NCI-H1436 (cell line): Measurements from ENCODE around the gene TSHR.
"Not testable (repeated sequence)": the region's sequence is repeated elsewhere in the genome, so short reads cannot be mapped to it uniquely, and the experiment has no call there.

Experiments used
- DNase-seq: peaks from one replicate; lab custom pipeline; 2025; lab: John Stamatoyannopoulos, UW

TSHR gene

DNA sequence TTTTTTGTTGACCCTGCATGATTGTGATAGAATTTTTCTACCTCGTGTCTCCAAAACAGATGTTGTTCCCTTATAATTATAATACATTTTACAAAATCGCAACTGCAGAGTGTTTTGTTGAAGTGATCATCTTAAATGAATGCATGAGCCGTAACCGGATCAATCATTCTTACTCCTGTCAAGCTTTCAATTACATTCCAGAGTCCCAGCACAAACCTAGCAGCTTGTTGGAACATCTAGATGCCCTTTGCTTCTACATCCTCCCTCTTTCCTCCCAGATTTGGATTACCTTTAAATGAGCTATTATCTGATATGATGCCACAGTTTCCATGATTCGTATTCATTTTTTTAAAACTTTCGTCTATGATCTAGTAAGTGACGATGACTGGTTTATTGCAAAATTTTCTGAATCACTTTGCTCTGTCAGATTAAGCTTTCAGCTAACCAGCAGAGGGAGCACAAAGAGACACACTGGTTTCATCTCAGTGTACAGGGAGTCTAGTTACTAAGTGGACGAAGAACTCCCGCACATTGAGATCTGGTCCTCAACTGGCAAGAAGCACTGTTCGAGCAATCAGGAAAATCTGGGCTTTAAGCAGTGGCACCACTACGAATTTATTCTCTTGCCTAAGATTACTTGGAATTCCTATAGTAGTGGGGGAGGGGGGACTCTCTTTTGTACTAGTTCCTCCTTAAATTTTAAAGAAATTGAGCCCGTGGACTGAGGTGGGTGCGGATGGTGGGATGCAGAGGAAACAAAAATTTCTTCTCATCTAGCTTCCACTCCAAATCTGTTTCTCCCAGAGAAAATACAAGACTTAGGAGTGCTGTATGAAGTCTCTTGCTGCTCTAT, 40.9 kb downstream of the TSHR start:
- no peak for DNase-seq

DNA sequence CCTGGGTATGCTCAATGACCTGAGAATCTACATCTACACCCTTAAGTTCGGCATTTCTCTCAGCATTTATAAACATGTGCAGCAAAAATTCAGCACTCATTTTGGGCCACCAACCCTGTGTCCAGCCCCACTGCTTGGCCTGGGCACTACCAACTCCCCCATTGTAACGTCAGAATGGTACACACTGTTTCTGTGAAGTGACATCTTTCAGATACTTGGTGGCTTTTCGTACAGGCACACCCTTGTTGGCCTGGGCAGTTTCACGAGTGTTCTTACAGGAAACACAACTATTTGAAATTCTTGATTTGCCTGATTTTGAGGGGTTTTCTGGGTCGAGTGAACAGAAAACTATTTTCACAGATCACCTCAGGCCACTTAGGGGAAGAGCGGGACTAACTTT, 46.0 kb downstream of the TSHR start:
- DNase-seq = no peak

DNA sequence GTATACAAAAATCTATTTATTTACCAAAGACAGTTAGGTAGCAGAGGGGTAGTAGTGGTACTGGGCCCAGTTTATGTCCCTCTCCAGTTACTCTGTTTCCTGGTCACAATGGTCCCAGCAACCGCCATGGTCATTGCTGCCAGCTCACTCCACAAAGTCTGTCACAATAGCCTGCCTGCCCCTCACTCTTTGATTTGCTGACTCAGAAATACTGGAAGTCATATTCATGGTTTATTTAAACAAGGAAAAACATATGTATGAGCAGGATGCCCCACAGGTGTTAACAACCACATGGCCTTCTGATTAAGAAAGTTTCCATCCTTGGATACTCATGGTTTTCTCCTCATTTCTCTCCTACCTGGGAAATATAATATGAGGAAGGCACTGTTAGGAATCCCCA, 49.2 kb downstream of the TSHR start:
- no peak for DNase-seq

DNA sequence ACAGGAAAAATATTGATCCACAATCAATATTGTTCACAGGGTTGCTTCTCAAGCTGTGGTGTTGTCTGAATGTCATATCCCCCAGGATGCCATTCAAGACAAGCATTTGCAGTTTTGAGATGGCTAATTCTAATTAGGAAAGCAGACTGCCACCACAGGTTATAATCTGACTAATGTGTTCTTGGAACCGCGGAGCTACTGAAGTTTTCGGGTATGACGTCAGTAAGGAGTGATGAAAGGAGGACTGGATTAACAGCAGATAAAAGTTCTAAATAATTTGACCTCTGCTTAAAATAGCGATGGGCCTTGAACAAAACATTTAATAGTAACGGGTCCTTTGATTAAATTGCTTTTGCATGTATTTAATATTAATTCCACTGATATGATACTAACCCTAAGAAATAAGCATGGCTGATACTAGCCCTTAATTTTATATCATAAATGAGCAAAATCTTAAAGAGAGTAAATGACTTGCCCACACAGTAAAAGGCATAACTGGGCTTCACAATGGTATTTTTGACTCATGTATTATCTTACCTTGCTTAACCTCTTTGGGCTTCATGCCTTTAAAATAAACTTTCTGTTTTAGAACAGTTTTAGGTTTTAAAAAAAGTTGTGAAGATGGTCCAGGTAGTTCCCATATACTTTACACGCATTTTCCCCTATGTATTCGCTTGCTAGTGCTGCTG, 50.3 kb downstream of the TSHR start:
- DNase-seq = no peak

DNA sequence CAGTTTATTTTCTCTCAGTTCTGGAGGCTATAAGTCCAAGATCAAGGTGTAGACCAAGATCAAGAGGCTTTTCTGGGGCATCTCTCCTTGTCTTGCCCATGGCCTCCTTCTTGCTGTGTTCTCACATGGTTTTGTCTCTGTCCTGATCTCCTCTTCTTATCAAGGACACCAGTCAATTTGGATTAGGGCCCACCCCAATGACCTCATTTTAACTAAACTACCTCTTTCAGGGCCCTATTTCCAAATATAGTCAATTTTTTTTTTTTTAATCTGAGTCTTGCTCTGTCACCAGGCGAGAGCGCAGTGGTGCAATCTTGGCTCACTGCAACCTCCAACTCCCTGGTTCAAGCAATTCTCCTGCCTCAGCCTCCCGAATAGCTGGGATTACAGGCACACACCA, 50.8 kb downstream of the TSHR start:
- no peak for DNase-seq

DNA sequence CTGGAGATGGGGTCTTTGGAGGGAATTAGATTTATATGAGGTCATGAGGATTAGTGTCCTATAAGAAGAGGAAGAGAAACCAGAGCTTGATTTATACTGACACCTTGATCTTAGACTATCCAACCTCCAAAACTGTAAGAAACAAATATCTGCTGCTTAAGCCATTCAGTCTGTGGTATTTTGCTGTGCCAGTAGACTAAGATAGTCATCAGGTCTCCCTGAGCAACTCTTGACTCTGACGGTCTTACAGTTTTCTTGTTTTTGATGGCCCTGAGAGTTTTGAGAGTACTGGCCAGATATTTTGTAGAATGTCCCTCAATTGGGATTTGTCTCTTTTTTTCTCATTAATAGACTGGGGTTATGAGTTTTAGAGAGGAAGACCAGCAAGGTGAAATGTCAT, 51.7 kb downstream of the TSHR start:
- DNase-seq = no peak

DNA sequence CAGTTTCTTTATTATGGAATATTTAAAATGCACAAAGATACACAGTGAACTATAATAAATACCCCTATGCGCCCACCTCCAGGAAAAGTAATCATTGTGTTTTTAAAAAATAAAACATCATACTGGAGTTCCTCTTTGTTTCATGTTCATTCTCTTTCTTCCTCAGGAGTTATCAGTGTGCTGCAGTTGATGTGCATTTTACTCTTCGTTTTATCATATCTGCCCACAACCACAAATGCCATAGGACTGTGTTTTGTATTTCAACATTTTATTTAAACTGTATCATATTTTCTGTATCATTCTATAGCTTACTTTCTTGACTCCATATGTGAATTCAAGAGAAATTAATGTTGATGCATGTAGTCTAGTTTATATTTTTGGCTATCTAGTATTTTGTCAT, 53.9 kb downstream of the TSHR start:
- no peak for DNase-seq

DNA sequence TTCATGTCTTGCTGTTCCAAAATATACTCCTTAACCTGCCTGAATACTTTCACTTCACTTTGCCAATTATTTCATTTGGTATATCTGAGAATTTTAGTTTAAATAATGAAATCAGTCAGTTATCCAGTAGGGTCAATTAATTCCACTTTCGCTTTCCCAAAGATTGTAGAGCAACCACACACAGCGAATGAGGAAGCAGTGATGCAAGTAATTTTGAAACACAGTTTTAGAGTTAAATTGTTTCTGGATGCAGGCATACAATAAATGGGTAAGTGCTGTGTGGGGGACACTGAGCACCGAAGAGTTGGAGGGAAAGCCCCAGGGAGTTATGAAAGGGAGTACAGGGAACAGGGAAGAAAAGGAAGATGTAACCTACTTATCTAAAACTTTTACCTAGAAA, 62.8 kb downstream of the TSHR start:
- no peak for DNase-seq

DNA sequence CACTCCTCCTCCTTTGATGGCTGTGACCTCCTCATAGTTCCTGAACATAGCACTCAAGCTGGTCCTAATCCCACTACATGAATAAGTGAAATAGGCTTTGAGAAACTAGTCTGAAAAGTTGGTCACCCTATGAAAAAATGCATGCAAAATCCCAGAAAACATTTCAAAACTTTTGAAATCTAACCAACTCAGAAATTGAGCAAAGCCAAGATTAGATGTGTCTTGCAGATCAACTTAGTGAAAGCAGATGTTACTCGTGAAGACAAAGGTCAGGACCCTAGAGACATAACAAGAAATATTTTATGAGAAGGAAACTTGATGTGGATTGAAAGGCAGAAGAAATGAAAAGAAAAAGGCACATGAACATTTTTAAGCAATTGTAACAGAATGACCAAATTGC, 63.3 kb downstream of the TSHR start:
- no peak for DNase-seq

DNA sequence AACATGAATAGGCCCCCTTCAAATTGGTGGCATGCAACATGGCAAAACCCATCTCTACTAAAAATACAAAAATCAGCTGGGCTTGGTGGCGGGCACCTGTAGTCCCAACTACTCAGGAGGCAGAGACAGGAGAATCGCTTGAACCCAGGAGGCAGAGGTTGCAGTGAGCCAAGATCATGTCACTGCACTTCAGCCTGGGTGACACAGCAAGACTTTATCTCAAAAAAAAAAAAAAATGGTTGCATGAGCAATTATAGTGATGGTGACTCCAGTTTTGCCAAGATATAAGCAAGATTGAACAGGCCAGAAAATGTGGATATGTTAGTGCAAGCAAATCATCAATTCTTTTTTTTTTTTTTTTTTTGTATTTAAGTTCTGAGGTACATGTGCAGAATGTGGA, 63.7 kb downstream of the TSHR start:
- DNase-seq = not testable (repeated sequence)

DNA sequence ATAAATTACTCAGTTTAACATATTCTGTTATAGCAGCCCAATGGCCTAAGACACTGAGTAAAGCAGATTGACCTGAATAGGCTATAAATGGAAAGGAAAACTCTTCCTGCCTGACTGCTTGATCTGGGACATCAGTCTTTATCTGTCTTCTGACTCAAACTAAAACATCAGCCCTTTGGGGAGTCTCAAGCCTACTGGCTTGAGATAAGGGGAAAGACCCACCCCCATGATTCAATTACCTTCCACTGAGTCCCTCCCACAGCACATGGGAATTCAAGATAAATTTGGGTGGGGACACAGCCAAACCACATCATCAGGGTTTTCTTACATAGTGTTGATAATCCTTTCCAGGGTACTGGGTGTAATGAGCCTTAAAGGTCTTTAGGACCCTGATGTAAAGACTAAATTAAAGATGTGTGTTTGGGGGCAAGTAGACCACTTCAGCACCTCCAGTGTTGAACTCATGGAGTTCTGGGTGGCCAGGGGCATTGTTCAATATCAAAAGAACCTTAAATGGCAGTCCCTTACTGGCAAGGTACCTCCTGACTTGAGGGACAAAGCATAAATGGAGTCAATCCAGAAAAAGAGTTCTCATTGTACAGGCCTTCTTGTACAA, 67.8 kb downstream of the TSHR start:
- no peak for DNase-seq

DNA sequence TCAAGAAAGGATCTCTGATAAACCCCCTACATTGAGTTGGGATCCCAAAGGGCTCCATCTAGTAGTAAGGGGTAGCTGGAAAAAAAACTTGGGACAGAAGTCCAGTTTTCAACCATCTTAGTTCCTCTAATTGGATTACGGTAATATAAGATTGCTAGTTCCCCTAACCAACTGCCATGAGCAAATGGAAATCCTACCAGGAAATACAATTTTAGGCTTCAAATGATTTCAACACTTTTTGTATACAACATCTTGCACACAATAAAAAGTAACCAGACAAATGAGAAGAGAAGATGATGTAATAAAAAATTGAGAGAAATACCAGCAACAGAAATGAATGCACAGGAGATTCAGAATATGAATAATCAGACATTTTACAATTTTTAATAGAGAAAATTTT, 73.0 kb downstream of the TSHR start:
- no peak for DNase-seq

DNA sequence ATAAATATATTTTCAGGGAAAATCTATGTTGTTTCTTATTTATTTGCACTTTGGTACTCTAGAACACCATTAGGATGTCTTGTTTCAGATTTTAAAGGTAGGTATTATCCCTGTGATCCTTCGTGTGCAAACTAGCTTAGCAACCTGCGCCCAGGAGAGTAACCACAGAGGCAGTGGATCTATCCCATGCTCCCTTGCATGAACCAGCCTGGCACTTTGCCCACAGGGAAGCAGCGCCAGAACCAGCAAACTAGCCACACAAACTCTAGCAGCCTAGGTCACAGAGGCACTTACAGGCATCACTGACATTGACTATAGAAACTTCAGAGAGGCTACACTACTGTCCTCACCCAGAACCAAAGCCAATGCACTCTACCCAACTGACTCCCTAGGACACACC, 76.1 kb downstream of the TSHR start:
- DNase-seq = no peak

DNA sequence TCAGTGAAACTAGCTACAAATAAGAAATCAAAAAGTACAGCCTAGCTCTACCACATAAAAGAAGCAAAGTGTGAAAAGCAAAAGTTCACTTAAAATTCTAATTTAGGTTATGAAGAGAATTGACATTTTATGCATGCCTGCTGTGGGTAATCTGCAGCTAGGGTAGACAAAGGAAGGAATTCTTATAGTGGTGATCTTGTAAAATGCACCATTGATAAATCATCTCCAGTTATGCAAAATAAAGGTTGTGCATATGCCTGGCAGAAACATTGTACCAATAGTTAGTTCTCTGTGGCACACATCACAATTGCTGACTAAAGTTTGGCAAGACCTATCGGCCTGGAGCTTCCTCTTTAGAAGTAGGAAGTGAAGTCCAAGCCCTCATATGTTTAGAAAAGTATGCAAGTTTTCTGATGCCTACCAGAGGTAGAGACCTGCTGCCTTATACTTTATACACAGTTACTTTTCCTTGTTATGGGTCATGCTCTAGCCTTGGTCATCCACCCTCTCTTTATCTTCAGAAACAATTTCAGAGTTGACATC, 78.3 kb downstream of the TSHR start:
- no peak for DNase-seq

DNA sequence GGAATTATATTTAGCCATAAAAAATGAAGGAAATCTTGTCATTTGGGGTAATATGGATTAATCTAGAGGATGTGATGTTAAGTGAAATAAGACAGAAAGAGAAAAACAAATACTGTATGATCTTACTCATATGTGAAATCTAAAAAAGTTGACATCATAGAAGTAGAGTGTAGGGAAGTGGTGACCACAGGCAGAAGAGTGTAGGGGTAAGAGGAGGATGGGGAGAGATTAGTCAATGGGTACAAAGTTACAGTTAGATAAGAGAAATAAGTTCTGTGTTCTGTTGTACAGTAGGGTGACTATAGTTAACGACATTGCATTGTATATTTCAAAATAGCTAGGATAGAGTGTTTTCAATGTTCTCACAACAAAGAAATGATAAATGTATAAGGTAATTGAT, 87.0 kb downstream of the TSHR start:
- no peak for DNase-seq

DNA sequence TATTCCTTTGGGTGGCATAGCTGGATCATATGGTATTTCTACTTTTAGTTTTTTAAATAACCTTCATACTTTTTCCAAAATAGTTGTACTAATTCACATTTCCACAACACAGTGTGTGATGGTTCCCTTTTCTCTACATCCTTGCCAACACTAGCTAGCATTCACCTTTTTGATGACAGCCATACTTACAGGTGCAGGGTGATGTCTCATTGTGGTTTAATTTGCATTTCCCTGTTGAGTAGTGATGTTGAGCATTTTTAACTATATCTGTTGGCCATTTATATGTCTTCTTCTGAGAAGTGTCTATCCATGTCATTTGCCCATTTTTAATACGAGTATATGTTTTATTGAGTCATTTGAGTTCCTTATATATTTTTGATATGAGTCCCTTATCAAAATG, 96.1 kb downstream of the TSHR start:
- DNase-seq = no peak

DNA sequence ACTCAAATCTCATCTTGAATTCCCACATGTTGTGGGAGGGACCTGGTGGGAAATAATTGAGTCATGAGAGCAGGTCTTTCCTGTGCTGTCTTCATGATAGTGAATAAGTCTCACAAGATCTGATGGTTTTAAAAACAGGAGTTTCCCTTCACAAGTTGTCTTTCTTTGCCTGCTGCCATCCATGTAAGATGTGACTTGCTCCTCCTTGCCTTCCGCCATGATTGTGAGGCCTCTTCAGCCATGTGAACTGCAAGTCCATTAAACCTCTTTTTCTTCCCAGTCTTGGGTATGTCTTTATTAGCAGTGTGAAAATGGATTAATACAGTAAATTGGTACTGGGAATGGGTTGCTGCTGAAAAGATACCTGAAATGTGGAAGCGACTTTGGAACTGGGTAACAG, 98.6 kb downstream of the TSHR start:
- DNase-seq = not testable (repeated sequence)

DNA sequence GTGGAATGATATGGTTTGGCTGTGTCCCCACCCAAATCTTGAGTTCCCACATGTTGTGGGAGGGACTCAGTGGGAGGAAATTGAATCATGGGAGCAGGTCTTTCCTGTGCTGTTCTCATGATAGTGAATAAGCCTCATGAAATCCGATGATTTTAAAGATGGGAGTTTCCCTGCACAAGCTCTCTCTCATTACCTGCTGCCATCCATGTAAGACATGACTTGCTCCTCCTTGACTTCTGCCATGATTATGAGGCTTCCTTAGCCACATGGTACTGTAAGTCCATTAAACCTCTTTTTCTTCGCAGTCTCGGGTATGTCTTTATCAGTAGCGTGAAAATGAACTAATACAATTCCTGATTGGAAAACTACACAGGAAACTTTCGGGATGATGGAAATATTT, 100.5 kb downstream of the TSHR start:
- no peak for DNase-seq

DNA sequence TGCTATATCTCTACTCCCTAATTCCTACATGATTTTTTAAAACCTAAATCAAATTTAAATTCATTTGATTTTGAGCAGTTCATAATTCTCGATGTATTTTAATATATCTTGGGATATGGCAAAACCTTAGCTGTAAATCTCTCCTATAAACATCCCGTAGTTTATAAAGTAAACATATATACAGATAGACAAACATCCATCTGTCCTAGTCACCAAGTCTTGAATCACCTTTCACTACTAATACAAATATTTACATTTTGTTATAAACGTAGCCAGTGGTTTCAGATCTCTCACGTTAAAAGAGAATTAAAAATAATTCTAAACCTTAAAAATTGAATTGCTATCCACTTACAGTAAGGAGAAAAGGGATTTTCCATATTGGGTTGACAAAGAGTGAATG, 107.0 kb downstream of the TSHR start:
- no peak for DNase-seq

DNA sequence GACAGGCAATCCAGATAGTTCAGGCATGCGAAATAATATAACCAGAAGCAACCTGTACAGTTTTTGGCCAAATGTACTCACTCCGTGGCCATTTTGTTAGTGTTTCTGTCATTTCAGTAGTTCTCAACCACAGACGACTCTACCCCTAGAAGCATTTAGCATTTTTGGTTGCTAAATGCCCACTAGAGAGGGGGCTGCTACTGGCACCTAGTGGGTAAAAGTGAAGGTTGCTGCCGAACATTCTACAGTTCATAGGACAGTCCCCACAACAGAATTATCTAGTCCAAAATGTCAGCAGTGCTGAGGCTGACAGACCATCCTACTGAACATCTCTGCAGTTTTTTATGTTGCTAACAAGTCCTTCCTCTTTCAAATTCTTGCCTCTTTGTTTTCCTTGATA, 107.4 kb downstream of the TSHR start:
- DNase-seq = no peak

DNA sequence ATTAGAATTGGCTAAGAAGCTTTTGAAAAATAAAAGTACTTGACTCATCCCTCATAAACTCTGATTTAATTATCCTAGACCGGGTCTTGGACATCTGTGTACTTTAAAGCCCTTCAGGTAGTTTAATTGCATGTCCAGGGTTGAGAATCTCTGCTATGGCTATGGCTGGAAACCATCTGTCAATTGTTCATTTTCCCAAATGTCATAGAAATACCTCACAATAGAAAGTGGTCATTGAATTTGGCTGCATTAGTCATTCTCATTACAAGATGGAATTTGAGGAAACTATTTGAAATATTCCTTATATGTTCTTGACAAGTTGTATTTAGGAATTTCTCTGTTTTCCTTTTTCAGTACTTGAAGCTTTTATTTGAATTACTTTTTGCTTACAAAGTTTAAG, 111.3 kb downstream of the TSHR start:
- DNase-seq = no peak

DNA sequence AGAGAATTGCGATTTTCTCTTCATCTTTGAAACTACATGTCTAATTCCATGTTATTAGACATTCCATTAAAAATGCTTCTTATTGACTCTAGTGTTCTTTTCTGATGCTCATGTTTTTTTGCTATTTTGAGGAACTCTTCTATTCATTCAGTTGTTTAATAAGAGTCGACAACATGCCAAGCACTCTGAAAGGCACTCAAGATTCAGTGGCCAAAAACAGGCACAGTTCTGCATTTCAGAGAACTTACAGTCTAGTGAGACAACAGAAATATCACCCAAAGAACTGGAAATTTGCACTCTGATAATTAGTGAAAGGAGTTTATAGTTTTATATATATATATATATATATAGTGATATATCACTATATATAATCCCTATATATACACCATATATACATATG, 111.7 kb downstream of the TSHR start:
- DNase-seq = no peak

DNA sequence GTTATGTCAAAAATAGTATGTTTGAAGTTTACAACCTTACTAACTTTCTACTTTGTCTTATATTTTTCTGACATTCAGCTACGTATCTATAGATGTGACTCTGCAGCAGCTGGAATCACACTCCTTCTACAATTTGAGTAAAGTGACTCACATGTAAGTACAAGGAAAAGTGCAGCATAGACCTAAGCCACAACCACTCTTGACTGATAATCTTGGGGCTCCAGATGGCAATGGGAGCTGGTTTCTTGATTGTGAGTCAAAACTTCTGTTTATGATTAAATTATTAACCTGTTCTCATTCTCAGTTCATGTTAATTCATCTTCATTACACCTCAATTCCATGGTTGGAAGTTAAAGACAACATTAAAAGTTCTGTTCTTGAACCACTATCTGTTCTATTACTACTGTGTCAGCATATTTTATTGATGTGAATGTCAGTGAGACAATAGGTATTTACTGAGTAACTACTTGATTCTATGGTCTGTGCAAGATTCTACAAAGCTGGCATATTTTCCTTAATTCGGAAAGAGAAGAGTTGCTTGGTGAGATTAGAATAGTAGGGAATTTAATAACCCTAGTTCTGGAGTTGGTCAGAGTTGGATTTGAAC, 112.9 kb downstream of the TSHR start:
- DNase-seq = no peak
